Mesenchymal stem cell (in vitro differentiated cells and primary cell): Measurements from ENCODE around the gene RGSL1.
A peak's percentile ranks its signal among the peaks of the same experiment; 100 is the strongest.

ENCODE experiments used
- DNase-seq: peaks from one replicate; pipeline ENCODE4 v3.0.0-alpha.2; 2013
- H2AFZ ChIP-seq: one replicate; pipeline ENCODE4 v1.6.1; 2013; ENCODE audit warnings: low read depth, mild to moderate bottlenecking, control low read depth, inconsistent platforms, low read length, moderate library complexity
- H2AK5ac ChIP-seq: 2 replicates; pipeline ENCODE4 v1.6.1; 2013; ENCODE audit warnings: low read length, moderate library complexity, mild to moderate bottlenecking, inconsistent platforms; ENCODE audit not compliant: severe bottlenecking
- H2BK120ac ChIP-seq: one replicate; pipeline ENCODE4 v1.6.1; 2013; ENCODE audit warnings: low read depth, mild to moderate bottlenecking, inconsistent platforms, low read length, moderate library complexity
- H2BK12ac ChIP-seq, 2 experiments: one replicate each; pipeline ENCODE4 v1.6.1; 2013; ENCODE audit warnings: inconsistent platforms in 2 of 2, low read length in 2 of 2, mild to moderate bottlenecking in 2 of 2, moderate library complexity in 2 of 2, control low read depth in 1 of 2
- H2BK15ac ChIP-seq: one replicate; pipeline ENCODE4 v1.6.1; 2013; ENCODE audit warnings: mild to moderate bottlenecking, low read depth, inconsistent platforms; ENCODE audit not compliant: poor library complexity, severe bottlenecking
- H2BK5ac ChIP-seq: 2 replicates; pipeline ENCODE4 v1.6.1; 2013; ENCODE audit warnings: low read depth, mild to moderate bottlenecking, low read length, control low read depth, inconsistent platforms; ENCODE audit not compliant: poor library complexity, severe bottlenecking
- H3K14ac ChIP-seq, 2 experiments: one replicate each; pipeline ENCODE4 v1.6.1; 2013; ENCODE audit warnings: inconsistent platforms in 2 of 2, low read length in 2 of 2, control low read depth in 1 of 2, mild to moderate bottlenecking in 1 of 2, moderate library complexity in 1 of 2
- H3K18ac ChIP-seq, 2 experiments: one replicate each; pipeline ENCODE4 v1.6.1; 2013; ENCODE audit warnings: inconsistent platforms in 2 of 2, low read length in 2 of 2, control low read depth in 1 of 2, low read depth in 1 of 2, mild to moderate bottlenecking in 1 of 2
- H3K23ac ChIP-seq, 2 experiments: one replicate each; pipeline ENCODE4 v1.6.1; 2013; ENCODE audit warnings: inconsistent platforms in 2 of 2, low read length in 2 of 2, mild to moderate bottlenecking in 2 of 2, moderate library complexity in 2 of 2, control low read depth in 1 of 2
- H3K27ac ChIP-seq: 2 replicates; pipeline ENCODE4 v1.5.1; 2013; ENCODE audit warnings: mild to moderate bottlenecking, moderate library complexity, low read length, control low read depth, inconsistent platforms; ENCODE audit not compliant: poor library complexity, severe bottlenecking
- H3K27me3 ChIP-seq, 2 experiments: 2 replicates each; pipeline versions ENCODE4 v1.6.1 to v1.7.0; 2013; ENCODE audit warnings: low read length in 2 of 2, mild to moderate bottlenecking in 2 of 2, moderate library complexity in 2 of 2, control low read depth in 1 of 2, inconsistent platforms in 1 of 2; ENCODE audit not compliant: control insufficient read depth in 1 of 2, insufficient read depth in 1 of 2
- H3K36me3 ChIP-seq, 2 experiments: 2 replicates each; pipeline versions ENCODE4 v1.6.1 to v1.7.0; 2013; ENCODE audit warnings: low read length in 2 of 2, control low read depth in 1 of 2, inconsistent platforms in 1 of 2, low read depth in 1 of 2, mild to moderate bottlenecking in 1 of 2; ENCODE audit not compliant: insufficient read depth in 2 of 2, control insufficient read depth in 1 of 2
- H3K4ac ChIP-seq, 2 experiments: one replicate each; pipeline ENCODE4 v1.6.1; 2013; ENCODE audit warnings: inconsistent platforms in 2 of 2, low read length in 2 of 2, mild to moderate bottlenecking in 2 of 2, moderate library complexity in 2 of 2, control low read depth in 1 of 2, low read depth in 1 of 2
- H3K4me1 ChIP-seq: 2 replicates; pipeline ENCODE4 v1.6.1; 2013; ENCODE audit warnings: low read depth, low read length, control low read depth; ENCODE audit not compliant: control insufficient read depth, insufficient read depth
- H3K4me2 ChIP-seq: 2 replicates; pipeline ENCODE4 v1.6.1; 2013; ENCODE audit warnings: low read length, mild to moderate bottlenecking, inconsistent platforms; ENCODE audit not compliant: poor library complexity, severe bottlenecking
- H3K4me3 ChIP-seq, 2 experiments: 2 replicates each; pipeline versions ENCODE4 v1.5.1 to v1.7.0; 2013; ENCODE audit warnings: low read length in 2 of 2, mild to moderate bottlenecking in 2 of 2, control low read depth in 1 of 2, low read depth in 1 of 2; ENCODE audit not compliant: insufficient read depth in 1 of 2
- H3K79me1 ChIP-seq: replicated peaks from 2 replicates; pipeline ENCODE4 v1.6.1; 2013; ENCODE audit warnings: mild to moderate bottlenecking, control low read depth, low read length, inconsistent platforms; ENCODE audit not compliant: poor library complexity, severe bottlenecking
- H3K9ac ChIP-seq: 2 replicates; pipeline ENCODE4 v1.7.0; 2013; ENCODE audit warnings: mild to moderate bottlenecking, low read length, moderate library complexity
- H3K9me3 ChIP-seq: 2 replicates; pipeline ENCODE4 v1.7.0; 2013; ENCODE audit warnings: mild to moderate bottlenecking, low read length; ENCODE audit not compliant: control insufficient read depth
- H4K8ac ChIP-seq: one replicate; pipeline ENCODE4 v1.6.1; 2013; ENCODE audit warnings: inconsistent platforms, mild to moderate bottlenecking, low read length, moderate library complexity
- H4K91ac ChIP-seq: one replicate; pipeline ENCODE4 v1.6.1; 2013; ENCODE audit warnings: mild to moderate bottlenecking, low read length, inconsistent platforms
- WGBS: methylation state at CpG from one replicate; pipeline ENCODE4 v1.1.7; 2013; ENCODE audit warnings: mixed read lengths; 5-methylcytosine and 5-hydroxymethylcytosine counted together

The RGSL1 gene

DNA sequence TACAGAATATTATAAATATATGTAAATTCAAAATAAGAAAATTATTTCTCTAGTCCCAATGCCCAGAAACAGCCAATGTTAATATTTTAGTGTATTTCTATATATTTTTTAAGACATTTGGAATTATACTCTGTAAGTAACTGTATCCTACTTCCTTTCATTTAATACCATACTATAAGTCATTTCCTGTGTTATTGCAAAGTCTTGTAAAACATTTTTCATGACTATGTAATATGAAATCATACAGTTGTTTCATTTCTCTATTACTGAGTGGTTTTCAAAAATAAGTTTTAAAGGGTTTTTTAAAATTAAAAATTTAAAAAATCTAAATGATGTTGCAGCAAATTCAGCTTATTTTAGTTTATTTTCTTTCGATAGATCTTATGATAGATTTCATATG is 137.1 kb downstream of the RGSL1 start:
- no peak overlapping the region for H3K9ac ChIP-seq
- WGBS: no CpG with 5 or more reads among the region's 1 CpG
- H3K27ac ChIP-seq: no peak overlapping the region

DNA sequence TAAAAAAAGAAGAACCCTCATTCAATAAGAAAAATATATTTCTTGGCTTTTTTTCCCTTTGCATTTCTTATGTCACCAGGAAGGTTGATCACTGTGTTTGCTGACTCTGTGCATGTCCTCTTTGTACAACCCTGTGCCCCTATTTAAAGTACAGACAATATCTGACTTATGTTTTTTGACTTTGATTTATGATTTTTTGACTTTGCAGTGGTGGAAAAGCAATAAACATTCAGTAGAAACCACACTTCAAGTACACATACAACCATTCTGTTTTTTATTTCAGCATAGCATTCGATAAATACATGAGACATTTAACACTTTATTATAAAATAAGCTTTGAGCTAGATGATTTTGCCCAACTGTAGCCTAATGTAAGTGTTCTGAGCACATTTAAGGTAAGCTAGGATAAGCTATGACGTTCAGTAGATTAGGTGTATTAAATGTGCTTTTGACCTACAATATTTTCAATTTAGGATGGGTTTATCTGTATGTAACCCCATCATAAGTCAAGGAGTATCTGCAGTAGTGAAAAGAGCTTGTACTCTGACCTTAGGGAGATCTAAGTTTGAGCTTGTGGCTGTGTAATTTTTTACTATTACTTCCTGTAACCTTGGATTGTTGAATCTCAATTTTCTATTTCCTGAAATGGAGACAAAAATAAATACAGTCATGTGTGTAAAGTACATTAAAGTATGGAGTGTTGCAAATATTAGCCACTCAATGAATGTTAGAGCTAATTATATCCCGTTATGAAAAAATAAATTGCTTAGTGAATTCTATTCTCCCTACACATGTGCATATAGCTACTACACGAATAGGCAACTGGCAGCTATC is 137.9 kb downstream of the RGSL1 start:
- H3K79me1 ChIP-seq: no peaks in the 10 kb centered on the region
- peak overlapping the region; percentile 91 for H3K9ac ChIP-seq
- no peak overlapping the region for H4K91ac ChIP-seq
- no peak overlapping the region for H3K23ac ChIP-seq
- no peak overlapping the region for H2BK12ac ChIP-seq
- H3K4me3 ChIP-seq: peak overlapping the region in 1 of 2 experiments; percentile 82
- no peaks in the 10 kb centered on the region for H3K27me3 ChIP-seq
- H3K14ac ChIP-seq: no peak overlapping the region
- peaks cover 0 to 25% of the 10 kb centered on the region in 2 experiments for H3K36me3 ChIP-seq
- H2AFZ ChIP-seq: no peak overlapping the region
- H3K4me1 ChIP-seq: no peaks in the 10 kb centered on the region
- H3K27ac ChIP-seq: no peak overlapping the region
- H2BK15ac ChIP-seq: no peak overlapping the region
- no peak overlapping the region for H3K4ac ChIP-seq
- no peak overlapping the region for H3K18ac ChIP-seq
- H2BK120ac ChIP-seq: no peak overlapping the region
- H3K4me2 ChIP-seq: no peak overlapping the region
- WGBS: 95% methylated on average over 3 of the region's 4 CpGs
- no peaks in the 10 kb centered on the region for H3K9me3 ChIP-seq
- no peak overlapping the region for H2AK5ac ChIP-seq
- DNase-seq: no peak
- H4K8ac ChIP-seq: no peak overlapping the region
- H2BK5ac ChIP-seq: no peak overlapping the region

More for the DNA sequence above, 137.1 kb downstream of the RGSL1 start:
- Histone ChIP-seq H3K18ac (no peak overlapping the region), H4K8ac (no peak overlapping the region), H2BK120ac (no peak overlapping the region), H3K4ac (no peak overlapping the region), H3K4me1 (no peaks in the 10 kb centered on the region), H3K14ac (no peak overlapping the region), H3K23ac (no peak overlapping the region), H2BK5ac (no peak overlapping the region), H3K9me3 (no peaks in the 10 kb centered on the region), H4K91ac (no peak overlapping the region), H3K4me3 (no peak overlapping the region), H2BK15ac (no peak overlapping the region), H2AK5ac (no peak overlapping the region), H2AFZ (no peak overlapping the region), H3K27me3 (no peaks in the 10 kb centered on the region), H2BK12ac (no peak overlapping the region), H3K36me3 (peaks cover 0 to 33% of the 10 kb centered on the region in 2 experiments), H3K79me1 (no peaks in the 10 kb centered on the region), H3K4me2 (no peak overlapping the region)
- DNase-seq: no peak

DNA sequence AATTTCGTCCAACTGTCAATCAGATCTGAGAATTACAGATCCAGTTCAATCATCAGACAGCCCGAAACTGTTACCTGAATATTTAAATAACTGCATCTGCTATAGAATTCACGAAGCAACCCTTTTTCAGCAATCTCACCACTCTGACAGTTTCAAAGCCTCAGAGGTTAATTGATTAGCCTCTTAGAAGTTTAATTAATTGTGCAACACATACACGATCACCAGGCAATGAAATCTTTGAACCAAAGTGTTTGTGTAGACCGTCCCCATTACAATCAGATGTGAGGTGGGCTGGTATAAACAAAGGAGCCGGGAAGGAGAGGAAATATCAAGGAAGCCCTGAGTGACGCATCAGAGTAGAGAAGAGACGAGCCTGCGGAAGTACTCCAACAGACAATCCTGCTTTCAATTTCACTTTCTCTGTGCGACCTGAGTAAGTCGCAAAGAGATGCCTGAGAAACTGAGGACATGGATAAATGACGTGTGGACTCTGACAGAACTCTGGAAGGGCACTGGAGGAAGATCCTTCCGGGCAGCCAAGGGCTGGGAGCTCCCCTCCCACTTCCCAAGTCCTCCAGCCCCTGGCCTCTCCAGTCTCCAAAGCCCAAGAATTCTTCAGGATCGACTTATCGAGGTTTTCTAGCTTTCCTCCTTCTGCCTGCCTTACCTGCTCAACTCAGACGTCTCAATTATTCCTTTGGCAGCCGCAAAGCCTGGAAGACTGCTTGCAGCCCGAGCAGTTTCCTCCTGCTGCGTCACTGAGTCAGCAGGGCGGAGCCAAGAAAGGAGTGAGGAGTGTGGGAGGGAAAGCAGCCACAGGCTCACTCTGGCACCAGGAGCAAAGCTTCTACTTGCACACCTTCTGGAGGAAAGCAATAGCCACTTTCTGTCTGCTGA is 138.8 kb downstream of the RGSL1 start, which contains the start of gene RNASEL:
Gene RNASEL (minus strand): TSS at position 757 of the 897 bp plus-strand sequence. CDS start 2,450 bp downstream, outside the sequence.
- H3K79me1 ChIP-seq: no peaks in the 10 kb centered on the region
- peak within 1 kb of the TSS; percentile 81 for H4K91ac ChIP-seq
- H4K8ac ChIP-seq: peak within 1 kb of the TSS; percentile 98
- H3K9me3 ChIP-seq: no peaks in the 10 kb centered on the region
- peak within 1 kb of the TSS; percentile 10 for H3K27ac ChIP-seq
- no peak within 1 kb of the TSS for H2BK5ac ChIP-seq
- no peaks in the 10 kb centered on the region for H3K4me1 ChIP-seq
- H3K4me3 ChIP-seq: peak within 1 kb of the TSS; percentile 34 to 82
- H2BK15ac ChIP-seq: peak within 1 kb of the TSS; percentile 44
- H2AFZ ChIP-seq: peak within 1 kb of the TSS; percentile 74
- peak; percentile 94 for DNase-seq
- peak within 1 kb of the TSS; percentile 91 for H3K9ac ChIP-seq
- peak within 1 kb of the TSS; percentile 45 for H2BK120ac ChIP-seq
- no peak within 1 kb of the TSS for H2AK5ac ChIP-seq
- peaks cover 0 to 18% of the 10 kb centered on the region in 2 experiments for H3K36me3 ChIP-seq
- peak within 1 kb of the TSS in 1 of 2 experiments; percentile 22 for H2BK12ac ChIP-seq
- no peak within 1 kb of the TSS for H3K23ac ChIP-seq
- peaks cover 0 to 7% of the 10 kb centered on the region in 2 experiments for H3K27me3 ChIP-seq
- WGBS: 12% methylated on average over 19 of the region's 20 CpGs
- H3K4me2 ChIP-seq: peak within 1 kb of the TSS; percentile 33
- H3K18ac ChIP-seq: peak within 1 kb of the TSS; percentile 64 to 85
- H3K4ac ChIP-seq: peak within 1 kb of the TSS; percentile 66 to 77
- no peak within 1 kb of the TSS for H3K14ac ChIP-seq

DNA sequence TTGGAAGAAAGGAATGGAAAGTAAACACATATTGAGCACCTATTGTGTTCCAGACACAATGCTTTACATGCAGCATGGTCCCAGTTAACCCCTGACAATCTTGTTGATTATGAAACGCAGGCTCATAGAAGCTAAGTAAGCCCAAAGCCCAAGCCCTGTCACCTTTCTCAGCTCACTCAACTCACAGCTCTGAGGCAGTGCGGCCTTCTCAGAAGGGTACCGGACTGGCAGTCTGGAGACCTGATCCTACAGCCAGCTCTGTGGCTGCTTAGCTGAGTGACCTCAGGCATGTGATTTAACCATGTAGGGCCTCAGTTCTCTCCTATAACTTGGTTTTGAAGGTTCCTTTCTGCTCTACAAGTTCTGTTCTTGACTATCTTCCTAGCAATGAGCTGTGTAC is 139.6 kb downstream of the RGSL1 start:
- WGBS: 92% methylated on average over 3 of the region's 3 CpGs
- H3K79me1 ChIP-seq: no peaks in the 10 kb centered on the region
- peak overlapping the region; percentile 91 for H3K9ac ChIP-seq
- no peak overlapping the region for H2BK15ac ChIP-seq
- H3K4me1 ChIP-seq: no peaks in the 10 kb centered on the region
- H3K27ac ChIP-seq: no peak overlapping the region
- no peak overlapping the region for H2BK120ac ChIP-seq
- H3K23ac ChIP-seq: no peak overlapping the region
- H3K4ac ChIP-seq: no peak overlapping the region
- peak overlapping the region; percentile 98 for H4K8ac ChIP-seq
- no peak overlapping the region for H2BK5ac ChIP-seq
- H3K9me3 ChIP-seq: no peaks in the 10 kb centered on the region
- no peak overlapping the region for H2BK12ac ChIP-seq
- peaks cover 0 to 13% of the 10 kb centered on the region in 2 experiments for H3K36me3 ChIP-seq
- H3K4me2 ChIP-seq: no peak overlapping the region
- H4K91ac ChIP-seq: no peak overlapping the region
- H2AK5ac ChIP-seq: no peak overlapping the region
- no peak overlapping the region for H3K14ac ChIP-seq
- DNase-seq: no peak
- peaks cover 0 to 7% of the 10 kb centered on the region in 2 experiments for H3K27me3 ChIP-seq
- peak overlapping the region; percentile 74 for H2AFZ ChIP-seq
- no peak overlapping the region for H3K18ac ChIP-seq
- peak overlapping the region in 1 of 2 experiments; percentile 82 for H3K4me3 ChIP-seq
